MV-4-11 (cell line): ENCODE results near the gene ANKH.

Experiments used
- DNase-seq: peaks from one replicate; lab custom pipeline; 2025; lab: John Stamatoyannopoulos, UW

Gene ANKH

DNA sequence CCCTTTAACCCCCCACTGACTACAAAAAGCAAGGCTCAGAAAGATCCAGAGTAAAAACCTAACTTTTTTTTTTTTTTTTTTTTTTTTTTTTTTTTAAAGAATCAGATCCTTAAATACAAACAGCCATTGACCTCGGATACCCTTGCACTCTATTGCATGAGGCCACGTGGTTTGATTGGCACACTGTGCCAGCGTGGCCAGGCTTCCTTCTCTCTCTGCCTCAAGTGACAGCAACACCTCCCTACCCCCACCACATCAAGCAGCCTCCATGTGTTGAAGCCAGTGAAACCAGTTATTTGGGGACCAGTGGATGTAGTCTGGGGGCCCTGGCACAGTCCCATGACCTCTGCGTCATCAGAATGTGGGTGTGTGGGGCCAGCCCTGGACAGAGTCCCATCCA is 135.6 kb downstream of the ANKH start:
- DNase-seq, result peak; percentile 67

GRCh38 chr5:14734396-14734795 is 137.2 kb downstream of the ANKH start:
- DNase-seq, result no peak

GRCh38 chr5:14733661-14734060 is 137.9 kb downstream of the ANKH start:
- DNase-seq, result no peak

DNA sequence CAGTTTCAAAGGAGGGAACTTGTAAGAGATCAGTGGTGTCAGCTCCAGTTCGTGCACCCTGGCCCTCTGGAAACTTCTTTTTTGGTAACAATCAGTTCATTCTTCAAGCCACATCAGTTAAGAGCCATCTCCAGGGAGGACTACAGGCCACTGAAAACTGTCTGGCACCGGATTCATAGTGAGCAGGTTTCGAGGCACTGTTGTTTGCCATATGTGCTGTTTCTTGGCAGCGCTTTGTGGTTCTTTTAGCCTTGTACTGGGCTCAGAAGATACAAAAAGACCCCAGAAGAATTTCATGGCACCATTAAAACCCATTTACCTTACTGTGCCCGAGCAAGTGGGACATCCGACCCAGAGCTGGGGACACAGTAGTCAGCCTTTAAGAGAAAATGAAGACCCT is 138.6 kb downstream of the ANKH start:
- DNase-seq, result no peak

GRCh38 chr5:14730881-14731280 is 140.7 kb downstream of the ANKH start:
- DNase-seq, result no peak

- no peak for DNase-seq
Observed at GRCh38 chr5:14730466-14730865, 141.1 kb downstream of the ANKH start.

DNA sequence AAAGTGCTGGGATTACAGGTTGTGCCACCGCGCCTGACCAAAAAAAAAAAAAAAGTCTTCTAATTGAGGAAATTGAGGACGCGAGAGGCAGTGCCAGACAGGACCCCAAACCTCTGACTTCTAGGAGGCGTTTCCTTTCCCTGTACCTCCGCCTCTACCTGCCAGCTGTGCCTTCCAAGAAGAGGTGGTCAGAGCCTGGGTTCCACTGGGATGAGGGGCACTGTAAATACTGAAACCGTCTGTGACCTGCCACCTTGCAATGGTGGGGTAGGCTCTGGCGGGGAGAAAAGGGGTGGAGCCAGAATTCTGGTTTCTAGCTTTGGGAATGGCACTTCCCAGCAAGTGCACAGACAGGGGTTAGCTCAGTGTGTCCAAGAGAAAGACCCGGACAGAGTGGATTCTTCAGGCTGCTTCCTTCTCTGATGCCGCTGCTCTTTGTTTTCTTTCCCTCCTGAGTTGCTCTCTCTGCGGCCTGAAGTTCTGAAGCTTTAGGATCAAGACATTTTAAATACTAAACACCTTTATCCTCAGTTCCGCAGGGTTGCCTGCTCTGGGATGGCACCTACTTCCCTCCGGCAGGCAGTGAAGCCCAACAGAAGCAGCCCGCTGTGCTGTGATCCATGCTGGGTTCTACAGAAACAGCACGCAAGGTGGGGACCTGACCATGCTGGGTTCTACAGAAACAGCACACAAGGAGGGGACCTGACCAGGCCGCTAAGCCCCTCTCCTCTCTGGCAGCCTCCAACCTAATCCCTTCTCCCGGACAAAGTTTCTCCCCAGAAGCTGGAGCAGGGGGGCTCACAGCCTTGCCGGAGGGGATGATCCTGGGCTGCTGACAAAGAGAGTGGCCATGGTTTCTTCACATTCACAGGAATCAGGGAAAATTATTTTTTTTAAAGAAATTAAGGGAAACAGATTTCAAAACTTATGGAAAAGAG is 141.9 kb downstream of the ANKH start:
- no peak for DNase-seq

DNA sequence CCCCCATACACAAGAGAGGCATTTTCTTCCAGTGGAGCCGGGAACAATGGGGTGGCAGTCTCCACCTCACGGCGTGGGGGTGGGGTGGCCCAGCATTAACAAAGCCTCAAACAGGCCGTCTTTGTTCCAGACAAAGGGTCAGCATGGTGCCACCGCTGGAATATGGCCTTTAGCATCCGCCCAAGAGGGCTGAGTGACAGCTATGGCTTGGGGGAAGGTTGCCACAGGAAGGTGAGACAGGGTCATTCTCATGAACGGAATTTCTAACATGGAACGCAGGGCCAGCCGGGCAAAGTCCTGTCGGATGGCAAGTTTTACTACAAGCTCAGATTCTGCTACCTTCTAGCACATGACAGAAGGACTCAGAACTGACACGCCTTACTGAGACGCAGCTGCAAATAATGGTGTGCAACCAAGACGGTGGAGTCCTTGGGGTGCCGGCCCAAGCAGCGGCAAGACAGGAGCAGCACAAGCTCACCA is 143.1 kb downstream of the ANKH start:
- no peak for DNase-seq

- DNase-seq, result no peak
Observed at GRCh38 chr5:14727928-14728458, 143.6 kb downstream of the ANKH start.

DNA sequence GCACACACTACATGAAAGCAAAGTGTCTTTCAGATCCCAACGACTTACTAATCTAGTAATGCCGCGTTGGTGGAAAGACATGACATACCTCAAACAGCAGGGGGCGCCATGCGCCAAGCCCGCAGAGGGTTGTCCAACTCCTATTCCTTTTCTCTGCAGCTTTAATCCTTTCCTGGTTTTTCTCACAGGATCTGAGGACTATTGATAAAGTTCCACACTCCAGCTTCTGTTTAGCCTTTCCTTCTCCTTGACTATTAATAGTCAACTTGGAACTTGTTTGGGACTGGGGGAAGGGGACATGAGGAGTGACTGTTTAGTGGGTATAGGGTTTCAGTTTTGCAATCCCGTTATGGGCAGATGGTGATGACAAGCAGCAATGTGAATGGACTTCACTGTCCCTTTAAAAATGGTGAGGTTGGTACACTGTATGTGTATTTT is 144.1 kb downstream of the ANKH start:
- DNase-seq, result peak; percentile 62

DNA sequence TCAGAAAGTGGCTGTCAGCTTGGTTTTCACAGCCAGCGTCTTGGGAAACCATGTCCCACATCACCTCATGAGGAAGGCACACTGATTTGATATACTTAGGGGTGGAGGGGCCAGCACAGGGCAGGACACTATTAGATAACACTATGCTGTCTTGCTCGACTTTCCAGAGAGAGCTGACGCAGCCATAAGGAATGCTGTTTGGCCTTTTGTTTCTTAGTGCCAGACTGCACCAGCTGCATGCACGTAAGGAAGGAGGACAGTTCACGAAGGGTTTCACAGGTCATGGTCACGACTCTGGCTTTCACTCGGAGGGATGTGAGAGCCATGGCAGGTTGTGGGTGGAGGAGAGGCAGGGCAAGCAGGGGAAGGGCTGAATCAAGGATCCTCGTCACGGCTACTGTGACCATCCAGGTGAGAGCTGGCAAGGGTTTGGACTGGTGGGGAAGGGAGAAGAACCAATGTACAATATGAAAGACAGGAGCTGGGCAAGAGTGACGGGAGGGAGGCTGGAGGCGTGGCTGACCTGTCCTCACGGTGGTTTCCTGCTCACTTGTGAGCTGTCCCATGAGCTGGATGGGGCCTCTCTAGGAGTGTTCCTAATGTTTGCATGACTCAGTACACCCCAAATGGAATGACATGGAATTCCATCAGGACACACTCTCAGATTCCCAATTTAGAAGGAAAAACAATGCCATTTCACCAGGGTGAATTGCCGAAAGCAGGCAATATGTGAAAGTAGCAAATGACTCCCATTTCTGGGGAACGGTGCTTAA is 145.3 kb downstream of the ANKH start:
- DNase-seq, result no peak

DNA sequence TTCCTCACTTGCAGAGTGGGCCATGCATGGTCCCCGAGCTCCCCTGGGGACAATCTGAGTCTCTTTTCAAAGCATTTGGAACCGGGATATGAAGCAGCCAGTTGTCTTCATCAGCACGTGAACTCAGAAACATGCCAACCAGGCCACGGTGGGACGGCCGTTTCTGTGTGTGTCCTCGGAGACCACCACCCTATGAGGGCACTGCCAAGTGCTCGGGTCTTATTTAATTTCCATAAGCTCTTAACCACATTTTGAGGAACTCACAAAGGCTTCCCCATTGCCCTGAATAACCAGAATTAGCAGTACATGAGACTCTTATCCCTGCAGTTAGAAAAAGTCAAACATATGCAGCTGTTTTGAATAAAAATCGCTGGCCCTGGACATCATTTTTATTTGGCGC is 146.9 kb downstream of the ANKH start:
- DNase-seq, result peak; percentile 88

DNA sequence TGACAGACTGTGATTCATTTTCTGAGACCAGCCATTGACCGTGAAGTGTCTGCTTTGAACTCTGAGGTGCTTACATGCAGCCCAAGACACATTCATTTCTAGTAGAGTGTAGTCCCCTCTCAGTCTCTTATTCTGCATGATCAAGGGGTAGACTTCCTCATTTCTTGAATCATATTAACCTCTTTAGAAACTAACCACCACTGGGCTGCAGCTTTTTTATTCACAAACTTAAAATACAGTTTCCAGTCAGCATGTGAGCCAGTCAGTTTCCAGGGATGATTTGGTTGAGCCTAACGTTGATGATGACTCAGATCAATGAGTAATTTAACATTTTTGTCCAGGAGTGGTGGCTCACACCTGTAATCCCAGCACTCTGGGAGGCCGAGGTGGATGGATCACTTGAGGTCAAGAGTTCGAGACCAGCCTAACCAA is 147.9 kb downstream of the ANKH start:
- peak; percentile 71 for DNase-seq

- DNase-seq, result no peak
Observed at GRCh38 chr5:14722923-14723322, 148.7 kb downstream of the ANKH start.

GRCh38 chr5:14721990-14722656 is 149.5 kb downstream of the ANKH start:
- no peak for DNase-seq

DNA sequence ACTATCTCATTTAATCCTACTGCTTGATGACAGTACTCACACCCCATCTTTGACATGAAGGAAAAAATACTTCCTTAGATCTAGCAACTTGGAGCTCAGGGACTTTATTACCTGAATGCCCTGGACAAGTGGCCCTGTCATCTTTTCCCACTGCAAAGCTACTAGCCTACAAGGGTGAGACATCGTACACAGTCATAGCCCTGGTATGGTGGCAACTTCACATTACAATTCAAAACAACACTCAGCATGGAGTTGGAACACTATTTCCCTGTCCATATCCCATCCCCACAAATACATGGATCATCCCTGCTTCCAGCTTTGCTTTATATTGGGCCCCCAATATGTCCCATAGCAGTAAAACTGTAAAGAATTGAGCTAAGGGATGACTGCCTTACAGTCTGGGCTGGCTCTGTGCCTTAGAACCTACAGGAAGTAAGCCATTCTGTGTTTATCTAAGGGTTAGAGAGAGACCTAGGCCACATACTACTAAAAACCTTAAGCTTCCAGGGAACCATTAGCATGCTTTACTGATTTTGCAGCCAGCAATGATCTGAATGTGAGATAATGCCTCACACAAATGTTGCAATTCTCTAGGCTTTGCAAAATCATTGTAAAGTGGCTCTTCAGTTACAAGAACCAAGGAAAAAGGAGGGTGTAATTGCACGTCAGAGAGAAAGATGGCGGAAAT is 151.2 kb downstream of the ANKH start:
- DNase-seq, result no peak

- no peak for DNase-seq
Observed at GRCh38 chr5:14718778-14719177, 152.8 kb downstream of the ANKH start.

- no peak for DNase-seq
Observed at GRCh38 chr5:14716755-14717752, 154.5 kb downstream of the ANKH start.

- DNase-seq, result no peak
Observed at GRCh38 chr5:14715481-14715880, 156.1 kb downstream of the ANKH start.

GRCh38 chr5:14714706-14715105 is 156.9 kb downstream of the ANKH start:
- DNase-seq, result peak; percentile 14
